ENCODE results near the gene ARHGEF26. TPM values are rescaled to one million over a fixed set of nuclear protein-coding genes. Genes with fewer than 3 reads are reported as not detected.

Gene ARHGEF26
- total RNA-seq, 1 experiment from 2014 or later = 7.2 TPM

DNA sequence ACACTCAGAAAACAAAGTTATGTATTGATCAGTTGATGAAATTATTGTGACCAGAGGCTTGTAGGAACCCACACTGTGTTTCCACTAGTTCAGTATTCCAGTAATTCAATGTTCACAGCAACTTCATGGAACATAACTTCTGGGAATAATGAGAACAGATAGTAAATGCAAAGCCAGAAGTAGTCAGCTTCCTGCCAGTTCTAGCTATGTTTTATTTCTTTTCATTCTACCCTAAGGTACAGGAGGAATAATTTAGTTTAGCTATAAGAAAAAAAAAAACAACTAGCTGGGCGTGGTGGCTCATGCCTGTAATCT is 48.6 kb downstream of the ARHGEF26 start:
- Histone ChIP-seq H3K36me3 (ENCODE audit: control insufficient read depth in 1 of 2, insufficient read depth in 2 of 2, low read length in 2 of 2) (no peaks in the 10 kb centered on the region), H3K79me2 (ENCODE audit: insufficient read depth, low read length) (no peaks in the 10 kb centered on the region), H3K4me2 (ENCODE audit: low read length) (no peak overlapping the region), H3K27me3 (ENCODE audit: insufficient read depth, low read length) (no peaks in the 10 kb centered on the region), H3K9me2 (ENCODE audit: insufficient read depth) (no peaks in the 10 kb centered on the region), H3K27ac (ENCODE audit: low read depth, low read length) (no peak overlapping the region), H4K20me1 (ENCODE audit: insufficient read depth) (no peaks in the 10 kb centered on the region), H3K4me1 (ENCODE audit: control insufficient read depth in 1 of 2, insufficient read depth in 2 of 2, low read length in 2 of 2) (no peaks in the 10 kb centered on the region), H3K4me3 (replicated peaks in 1 of 2; ENCODE audit: low read depth in 1 of 2, low read length in 2 of 2) (no peak overlapping the region), H3K9ac (ENCODE audit: low read length) (no peak overlapping the region), H3K9me3 (ENCODE audit: control insufficient read depth in 1 of 2, insufficient read depth in 1 of 2, low read depth in 1 of 2, low read length in 2 of 2) (no peaks in the 10 kb centered on the region), H2AFZ (ENCODE audit: low read depth, low read length, poor library complexity, severe bottlenecking) (no peak overlapping the region)
- ChIA-PET POLR2A (no interaction called here), RAD21 (ENCODE audit: low non-redundant PET in 1 of 2, low total read pairs in 2 of 2, uncharacterized antibody in 2 of 2, unreplicated experiment in 2 of 2) (no interaction called here), CTCF (no interaction called here)
- ATAC-seq (no peak), DNase-seq (ENCODE audit: low read depth, low spot score) (no peak)
- intact Hi-C loops (cut with micrococcal nuclease) = no loop called here
- TF ChIP-seq RAD21 (IDR thresholded peaks at IDR 0.05; ENCODE audit: low read depth) (no peak), POLR2AphosphoS5 (IDR thresholded peaks at IDR 0.05; ENCODE audit: low read depth, low read length) (no peak), ZNF274 (IDR thresholded peaks at IDR 0.05; ENCODE audit: low read depth, low read length) (no peak), ZFX (IDR thresholded peaks at IDR 0.05) (no peak), JUND (IDR thresholded peaks at IDR 0.05) (no peak), SP1 (IDR thresholded peaks at IDR 0.05; ENCODE audit: low read depth) (no peak)
- TF ChIP-seq, protein P1, sequence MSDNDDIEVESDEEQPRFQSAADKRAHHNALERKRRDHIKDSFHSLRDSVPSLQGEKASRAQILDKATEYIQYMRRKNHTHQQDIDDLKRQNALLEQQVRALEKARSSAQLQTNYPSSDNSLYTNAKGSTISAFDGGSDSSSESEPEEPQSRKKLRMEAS (IDR thresholded peaks at IDR 0.05) = no peak
- no TSS peak for BruUV-seq (replicated peaks)

DNA sequence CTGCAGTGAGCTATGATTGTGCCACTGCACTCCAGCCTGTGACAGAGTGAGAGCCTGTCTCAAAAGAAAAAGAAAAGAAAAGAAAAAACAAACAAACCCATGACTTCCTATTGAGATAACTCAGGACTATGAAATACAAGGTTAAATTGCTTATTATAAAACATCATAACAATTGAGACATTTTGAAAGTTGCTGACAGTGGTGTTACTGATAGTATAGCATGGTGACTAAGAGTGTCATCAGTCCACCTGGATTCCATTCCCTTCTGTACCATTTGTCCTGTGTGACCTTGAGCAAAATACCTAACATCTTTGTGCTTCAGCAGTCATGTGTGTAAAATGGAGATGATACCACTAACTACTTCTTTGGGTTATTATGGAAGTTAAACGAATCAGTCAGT is 49.1 kb downstream of the ARHGEF26 start:
- Histone ChIP-seq H4K20me1 (ENCODE audit: insufficient read depth) (no peaks in the 10 kb centered on the region), H3K27me3 (ENCODE audit: insufficient read depth, low read length) (no peaks in the 10 kb centered on the region), H3K9me2 (ENCODE audit: insufficient read depth) (no peaks in the 10 kb centered on the region), H3K9ac (ENCODE audit: low read length) (no peak overlapping the region), H3K4me1 (ENCODE audit: control insufficient read depth in 1 of 2, insufficient read depth in 2 of 2, low read length in 2 of 2) (no peaks in the 10 kb centered on the region), H3K36me3 (ENCODE audit: control insufficient read depth in 1 of 2, insufficient read depth in 2 of 2, low read length in 2 of 2) (no peaks in the 10 kb centered on the region), H3K27ac (ENCODE audit: low read depth, low read length) (no peak overlapping the region), H3K4me3 (replicated peaks in 1 of 2; ENCODE audit: low read depth in 1 of 2, low read length in 2 of 2) (no peak overlapping the region), H3K4me2 (ENCODE audit: low read length) (no peak overlapping the region), H3K79me2 (ENCODE audit: insufficient read depth, low read length) (no peaks in the 10 kb centered on the region), H3K9me3 (ENCODE audit: control insufficient read depth in 1 of 2, insufficient read depth in 1 of 2, low read depth in 1 of 2, low read length in 2 of 2) (no peaks in the 10 kb centered on the region), H2AFZ (ENCODE audit: low read depth, low read length, poor library complexity, severe bottlenecking) (no peak overlapping the region)
- ChIA-PET CTCF (no interaction called here), RAD21 (ENCODE audit: low non-redundant PET in 1 of 2, low total read pairs in 2 of 2, uncharacterized antibody in 2 of 2, unreplicated experiment in 2 of 2) (no interaction called here), POLR2A (no interaction called here)
- BruUV-seq (replicated peaks) = no TSS peak
- DNase-seq (ENCODE audit: low read depth, low spot score) (no peak), ATAC-seq (no peak)
- intact Hi-C loops (cut with micrococcal nuclease) = no loop called here
- TF ChIP-seq ZFX (IDR thresholded peaks at IDR 0.05) (no peak), CBX3 (IDR thresholded peaks at IDR 0.05; ENCODE audit: low read depth) (no peak), EZH2 (IDR thresholded peaks at IDR 0.05) (no peak), RAD21 (IDR thresholded peaks at IDR 0.05; ENCODE audit: low read depth) (no peak), TCF7L2 (IDR thresholded peaks at IDR 0.05; ENCODE audit: borderline replicate concordance, extremely low read depth, insufficient read depth, insufficient read length) (no peak)
- TF ChIP-seq, protein P2, sequence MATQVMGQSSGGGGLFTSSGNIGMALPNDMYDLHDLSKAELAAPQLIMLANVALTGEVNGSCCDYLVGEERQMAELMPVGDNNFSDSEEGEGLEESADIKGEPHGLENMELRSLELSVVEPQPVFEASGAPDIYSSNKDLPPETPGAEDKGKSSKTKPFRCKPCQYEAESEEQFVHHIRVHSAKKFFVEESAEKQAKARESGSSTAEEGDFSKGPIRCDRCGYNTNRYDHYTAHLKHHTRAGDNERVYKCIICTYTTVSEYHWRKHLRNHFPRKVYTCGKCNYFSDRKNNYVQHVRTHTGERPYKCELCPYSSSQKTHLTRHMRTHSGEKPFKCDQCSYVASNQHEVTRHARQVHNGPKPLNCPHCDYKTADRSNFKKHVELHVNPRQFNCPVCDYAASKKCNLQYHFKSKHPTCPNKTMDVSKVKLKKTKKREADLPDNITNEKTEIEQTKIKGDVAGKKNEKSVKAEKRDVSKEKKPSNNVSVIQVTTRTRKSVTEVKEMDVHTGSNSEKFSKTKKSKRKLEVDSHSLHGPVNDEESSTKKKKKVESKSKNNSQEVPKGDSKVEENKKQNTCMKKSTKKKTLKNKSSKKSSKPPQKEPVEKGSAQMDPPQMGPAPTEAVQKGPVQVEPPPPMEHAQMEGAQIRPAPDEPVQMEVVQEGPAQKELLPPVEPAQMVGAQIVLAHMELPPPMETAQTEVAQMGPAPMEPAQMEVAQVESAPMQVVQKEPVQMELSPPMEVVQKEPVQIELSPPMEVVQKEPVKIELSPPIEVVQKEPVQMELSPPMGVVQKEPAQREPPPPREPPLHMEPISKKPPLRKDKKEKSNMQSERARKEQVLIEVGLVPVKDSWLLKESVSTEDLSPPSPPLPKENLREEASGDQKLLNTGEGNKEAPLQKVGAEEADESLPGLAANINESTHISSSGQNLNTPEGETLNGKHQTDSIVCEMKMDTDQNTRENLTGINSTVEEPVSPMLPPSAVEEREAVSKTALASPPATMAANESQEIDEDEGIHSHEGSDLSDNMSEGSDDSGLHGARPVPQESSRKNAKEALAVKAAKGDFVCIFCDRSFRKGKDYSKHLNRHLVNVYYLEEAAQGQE (IDR thresholded peaks at IDR 0.05; ENCODE audit: low read depth) = no peak

All from HCT116 (cell line).